ENCODE results near the gene CD2AP. TPM values are rescaled to one million over a fixed set of nuclear protein-coding genes. Genes with fewer than 3 reads are reported as not detected.
"Not testable (repeated sequence)": the region's sequence is repeated elsewhere in the genome, so short reads cannot be mapped to it uniquely, and the experiment has no call there.

The CD2AP gene
- total RNA-seq, 1 experiment from 2014 or later: 34.0 TPM

DNA sequence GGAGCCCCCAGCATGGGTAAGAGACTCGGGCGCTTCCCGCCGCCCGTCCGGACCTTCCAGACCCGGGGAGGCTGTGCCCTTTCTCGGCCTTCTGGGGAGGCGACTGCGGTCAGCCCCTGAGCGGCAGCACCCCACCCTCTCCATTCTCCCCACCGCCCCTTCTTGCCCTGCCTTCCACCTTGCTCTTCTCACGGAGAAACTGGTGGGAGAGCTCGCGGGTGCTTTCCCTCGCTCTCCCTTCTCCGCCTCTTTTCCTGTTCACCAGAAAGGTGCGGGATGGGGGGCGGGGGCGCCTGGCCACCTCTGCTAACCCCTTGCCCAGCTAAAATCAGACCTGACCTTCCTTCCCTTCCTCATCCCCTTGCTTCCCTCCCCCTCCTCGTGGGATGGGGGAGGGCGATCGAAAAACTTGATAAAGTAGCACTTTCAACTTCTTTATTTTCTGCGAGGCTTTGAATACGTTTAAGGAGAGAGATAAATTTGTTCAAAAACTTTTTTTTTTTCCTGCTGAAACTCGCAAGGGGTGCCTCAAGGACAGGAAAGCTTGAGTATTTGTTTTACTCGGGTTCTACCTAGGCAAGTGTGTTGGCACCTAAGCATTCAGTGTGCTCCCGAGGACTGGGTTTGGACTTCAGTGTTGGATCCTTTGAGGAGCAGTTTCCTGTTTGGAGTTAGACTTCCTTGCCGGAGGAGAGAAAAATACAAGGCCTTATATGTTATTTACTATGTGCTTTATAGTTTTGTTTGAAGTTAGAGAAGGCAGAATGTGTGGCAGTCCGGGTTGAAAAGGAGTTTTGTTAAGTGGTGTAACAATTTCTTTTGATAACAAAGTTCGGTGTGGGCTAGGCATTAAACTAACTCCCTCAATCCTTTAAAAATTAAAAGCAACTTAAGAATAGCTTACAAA lies 897 bp downstream of the CD2AP start:
- Histone ChIP-seq H3K4me3 (ENCODE audit: insufficient read depth, low read depth, low read length) (peak overlapping the region; percentile 99), H3K36me3 (replicated peaks; ENCODE audit: control insufficient read depth, insufficient read depth, low read length) (no peaks in the 10 kb centered on the region), H3K27me3 (ENCODE audit: control insufficient read depth, insufficient read depth, low read length) (no peaks in the 10 kb centered on the region)
- peak; percentile 69 for DNase-seq

DNA sequence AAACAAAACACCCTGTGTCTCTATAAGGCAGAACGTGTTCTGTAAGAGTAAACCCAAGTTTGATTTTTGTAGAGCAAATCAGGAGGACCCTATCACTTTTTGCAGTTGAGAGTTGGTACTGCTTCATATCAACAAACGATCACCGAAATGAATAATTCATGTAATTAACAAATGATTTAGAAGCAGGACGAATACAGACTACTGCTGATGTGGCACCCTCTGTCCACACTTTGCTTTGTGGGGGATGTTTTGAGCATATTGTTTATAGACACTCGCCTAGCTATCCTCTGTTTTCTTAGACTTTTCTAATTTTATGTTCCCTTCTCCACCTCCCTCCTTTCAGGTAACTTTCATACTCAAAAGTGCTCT lies 1.5 kb downstream of the CD2AP start:
- no peaks in the 10 kb centered on the region for H3K36me3 ChIP-seq (replicated peaks; ENCODE audit: control insufficient read depth, insufficient read depth, low read length)
- H3K27me3 ChIP-seq (ENCODE audit: control insufficient read depth, insufficient read depth, low read length): no peaks in the 10 kb centered on the region
- no peak for DNase-seq

DNA sequence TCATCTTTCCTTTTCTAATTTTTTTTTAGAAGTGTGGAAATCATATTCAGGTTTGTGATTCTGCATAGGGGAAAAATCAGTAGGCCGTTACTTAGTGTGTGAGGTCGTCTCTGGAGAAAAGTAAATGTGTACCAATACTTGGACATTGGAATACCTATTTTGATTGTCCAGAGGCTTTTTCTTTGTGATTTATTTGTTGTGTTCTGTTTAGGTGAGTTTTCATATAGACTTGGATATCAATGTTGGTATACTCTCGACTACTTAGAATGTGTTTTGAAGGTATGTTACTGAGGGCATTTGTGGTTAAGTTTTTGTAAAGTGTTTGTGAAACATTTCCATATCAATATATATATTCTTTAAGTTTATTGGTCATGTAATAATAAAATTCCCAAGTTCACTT lies 2.3 kb downstream of the CD2AP start:
- no peak for DNase-seq
- Histone ChIP-seq H3K4me3 (ENCODE audit: insufficient read depth, low read depth, low read length) (peak overlapping the region; percentile 3; the same call in 1 of the 2 replicates), H3K27me3 (ENCODE audit: control insufficient read depth, insufficient read depth, low read length) (no peaks in the 10 kb centered on the region), H3K36me3 (replicated peaks; ENCODE audit: control insufficient read depth, insufficient read depth, low read length) (no peaks in the 10 kb centered on the region)

More for the DNA sequence above, 1.5 kb downstream of the CD2AP start:
- H3K4me3 ChIP-seq (ENCODE audit: insufficient read depth, low read depth, low read length): peak overlapping the region; percentile 99

DNA sequence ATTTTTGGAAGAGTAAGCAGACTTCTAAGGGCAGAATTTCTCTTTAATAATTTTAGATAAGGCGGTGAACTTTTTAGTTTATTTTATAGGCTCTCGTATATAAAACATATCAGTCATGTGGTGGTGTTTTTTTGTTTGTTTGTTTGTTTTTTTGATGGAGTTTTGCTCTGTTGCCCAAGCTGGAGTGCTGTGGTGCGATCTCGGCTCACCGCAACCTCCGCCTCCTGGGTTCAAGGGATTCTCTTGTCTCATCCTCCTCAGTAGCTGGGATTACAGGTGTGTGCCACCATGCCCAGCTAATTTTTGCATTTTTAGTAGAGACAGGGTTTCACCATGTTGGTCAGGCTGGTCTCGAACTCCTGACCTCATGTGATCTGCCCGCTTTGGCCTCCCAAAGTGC lies 3.6 kb downstream of the CD2AP start:
- not testable (repeated sequence) for H3K36me3 ChIP-seq (replicated peaks; ENCODE audit: control insufficient read depth, insufficient read depth, low read length); H3K27me3 ChIP-seq (ENCODE audit: control insufficient read depth, insufficient read depth, low read length); H3K4me3 ChIP-seq (ENCODE audit: insufficient read depth, low read depth, low read length); DNase-seq

DNA sequence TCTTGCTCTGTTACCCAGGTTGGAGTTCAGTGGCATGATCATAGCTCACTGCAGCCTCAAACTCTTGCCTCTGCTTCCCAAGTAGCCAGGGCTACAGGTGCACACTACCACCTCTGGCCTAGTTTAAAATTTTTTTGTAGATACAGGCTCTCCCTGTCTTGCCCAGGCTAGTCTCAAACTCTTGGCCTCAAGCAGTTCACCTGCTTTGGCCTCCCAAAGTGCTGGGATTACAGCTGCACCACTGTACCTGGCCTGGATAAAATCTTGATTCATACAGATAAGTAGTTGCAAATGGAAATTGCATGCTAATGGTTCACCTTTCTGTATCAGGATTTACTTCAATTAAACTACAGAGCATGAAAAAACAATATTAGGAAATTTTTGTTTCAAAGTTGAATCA lies 4.2 kb downstream of the CD2AP start:
- DNase-seq: no peak
- H3K36me3 ChIP-seq (replicated peaks; ENCODE audit: control insufficient read depth, insufficient read depth, low read length): no peaks in the 10 kb centered on the region
- no peak overlapping the region for H3K4me3 ChIP-seq (ENCODE audit: insufficient read depth, low read depth, low read length)
- H3K27me3 ChIP-seq (ENCODE audit: control insufficient read depth, insufficient read depth, low read length): no peaks in the 10 kb centered on the region

DNA sequence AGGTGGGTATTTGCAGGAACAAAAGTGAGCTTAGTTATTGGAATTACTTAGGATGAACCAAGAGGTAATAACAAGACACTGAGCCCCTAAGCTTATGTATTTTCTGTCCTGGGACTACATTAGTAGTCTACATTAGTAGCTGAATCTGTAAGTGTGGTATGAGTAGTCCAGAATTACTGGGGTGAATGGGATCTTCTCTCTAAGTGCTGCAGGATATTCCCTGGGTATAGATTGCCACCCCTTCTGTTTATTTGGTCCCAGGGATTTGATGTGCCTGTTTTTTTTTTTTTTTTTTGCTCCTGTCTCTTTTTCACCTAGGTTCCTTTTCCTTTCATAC lies 5.9 kb downstream of the CD2AP start:
- no peak for DNase-seq
- Histone ChIP-seq H3K4me3 (ENCODE audit: insufficient read depth, low read depth, low read length) (no peak overlapping the region), H3K27me3 (ENCODE audit: control insufficient read depth, insufficient read depth, low read length) (no peaks in the 10 kb centered on the region), H3K36me3 (replicated peaks; ENCODE audit: control insufficient read depth, insufficient read depth, low read length) (no peaks in the 10 kb centered on the region)

DNA sequence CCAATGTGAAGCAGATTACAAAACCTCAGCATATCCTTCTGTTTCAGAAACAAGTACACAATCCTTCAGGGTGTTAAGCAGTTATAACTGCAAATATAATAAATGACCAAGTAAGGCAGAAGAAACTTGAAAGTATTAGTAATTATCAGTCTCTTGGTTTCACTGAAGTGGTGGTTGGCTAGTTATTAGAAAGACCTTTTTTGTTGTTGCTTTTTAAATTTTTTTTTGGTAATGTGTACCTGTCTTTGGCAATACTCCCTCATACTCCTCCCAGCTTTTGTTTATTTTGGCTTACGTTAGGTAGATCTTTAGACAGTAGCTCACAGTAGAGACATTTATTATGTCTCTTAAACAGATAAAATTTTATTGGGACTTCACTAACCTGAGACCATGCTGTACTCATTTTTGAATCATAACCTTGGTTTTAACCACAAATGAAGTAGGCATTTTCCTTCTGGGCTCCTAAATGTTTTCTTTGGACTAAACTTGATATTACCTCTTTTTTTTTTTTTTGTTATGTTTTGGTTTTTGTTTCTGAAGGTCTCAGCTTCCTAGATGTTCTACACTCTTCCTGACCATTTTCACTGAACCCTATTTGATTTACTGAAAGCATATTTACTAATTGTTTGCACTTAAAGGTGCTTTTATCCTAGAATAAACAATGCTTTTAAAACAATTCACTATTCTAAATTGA lies 6.4 kb downstream of the CD2AP start:
- no peaks in the 10 kb centered on the region for H3K36me3 ChIP-seq (replicated peaks; ENCODE audit: control insufficient read depth, insufficient read depth, low read length)
- DNase-seq: no peak
- H3K4me3 ChIP-seq (ENCODE audit: insufficient read depth, low read depth, low read length): no peak overlapping the region
- H3K27me3 ChIP-seq (ENCODE audit: control insufficient read depth, insufficient read depth, low read length): no peaks in the 10 kb centered on the region

DNA sequence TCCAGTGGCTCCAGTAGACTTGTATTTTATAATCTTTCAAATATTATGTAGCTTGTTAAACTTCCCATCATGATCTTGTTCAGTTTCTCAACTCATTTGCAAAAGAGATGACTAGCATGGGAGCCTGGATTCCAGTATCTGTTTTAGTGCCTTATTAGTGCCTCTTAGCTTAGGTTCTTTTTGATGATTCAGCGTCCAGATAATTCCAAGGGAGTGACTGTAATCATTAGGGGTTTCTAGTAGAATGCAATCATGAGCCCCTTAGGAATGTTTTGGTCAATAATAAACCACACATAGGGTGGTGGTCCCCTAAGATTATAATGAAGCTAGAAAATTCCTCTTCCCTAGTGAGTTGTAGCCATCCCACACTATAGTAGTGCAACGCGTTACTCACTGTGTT lies 7.0 kb downstream of the CD2AP start:
- H3K36me3 ChIP-seq (replicated peaks; ENCODE audit: control insufficient read depth, insufficient read depth, low read length): no peaks in the 10 kb centered on the region
- no peaks in the 10 kb centered on the region for H3K27me3 ChIP-seq (ENCODE audit: control insufficient read depth, insufficient read depth, low read length)
- no peak overlapping the region for H3K4me3 ChIP-seq (ENCODE audit: insufficient read depth, low read depth, low read length)
- no peak for DNase-seq

DNA sequence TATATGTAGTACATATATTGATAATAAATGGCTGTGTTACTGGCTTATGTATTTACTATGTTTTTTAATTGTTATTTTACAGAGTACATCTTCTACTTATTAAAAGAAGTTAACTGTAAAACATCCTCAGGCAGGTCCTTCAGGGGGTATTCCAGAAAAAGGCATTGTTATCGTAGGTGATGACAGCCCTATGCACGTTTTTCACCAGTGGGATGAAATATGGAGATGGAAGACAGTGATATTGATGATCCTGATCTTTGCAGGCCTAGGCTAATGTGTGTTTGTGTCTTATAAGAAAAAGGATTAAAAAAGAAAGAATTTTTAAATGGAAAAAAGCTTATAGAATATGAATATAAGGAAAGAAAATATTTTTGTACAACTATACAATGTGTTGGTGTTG lies 7.5 kb downstream of the CD2AP start:
- no peaks in the 10 kb centered on the region for H3K27me3 ChIP-seq (ENCODE audit: control insufficient read depth, insufficient read depth, low read length)
- H3K4me3 ChIP-seq (ENCODE audit: insufficient read depth, low read depth, low read length): no peak overlapping the region
- H3K36me3 ChIP-seq (replicated peaks; ENCODE audit: control insufficient read depth, insufficient read depth, low read length): no peaks in the 10 kb centered on the region
- DNase-seq: no peak

DNA sequence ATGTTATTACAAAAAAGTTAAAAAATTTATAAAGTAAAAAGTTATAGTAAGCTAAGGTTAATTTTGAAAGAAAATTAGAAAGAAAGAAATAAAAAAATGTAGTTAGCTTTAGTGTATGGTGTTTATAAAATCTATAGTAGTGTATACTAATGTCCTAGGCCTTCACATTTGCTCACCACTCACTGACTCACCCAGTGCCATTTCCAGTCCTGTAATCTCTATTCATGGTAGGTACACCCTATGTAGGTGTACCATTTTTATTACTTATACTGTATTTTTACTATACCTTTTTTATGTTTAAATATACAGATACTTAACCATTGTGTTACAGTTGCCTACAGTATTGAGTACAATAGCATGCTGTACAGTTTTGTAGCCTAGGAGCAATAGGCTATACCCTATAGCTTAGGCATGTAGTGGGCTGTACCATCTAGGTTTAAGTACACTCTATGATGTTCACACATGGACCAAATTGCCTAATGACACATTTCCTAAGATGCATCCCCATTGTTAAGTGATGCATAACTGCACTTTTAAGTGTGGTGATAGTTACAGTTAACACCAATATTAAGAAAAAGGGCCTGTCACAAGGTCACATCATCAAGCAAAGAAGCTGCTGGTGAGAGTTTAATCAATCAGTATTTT lies 8.0 kb downstream of the CD2AP start:
- H3K27me3 ChIP-seq (ENCODE audit: control insufficient read depth, insufficient read depth, low read length): no peaks in the 10 kb centered on the region
- DNase-seq: no peak
- H3K4me3 ChIP-seq (ENCODE audit: insufficient read depth, low read depth, low read length): no peak overlapping the region
- no peaks in the 10 kb centered on the region for H3K36me3 ChIP-seq (replicated peaks; ENCODE audit: control insufficient read depth, insufficient read depth, low read length)

DNA sequence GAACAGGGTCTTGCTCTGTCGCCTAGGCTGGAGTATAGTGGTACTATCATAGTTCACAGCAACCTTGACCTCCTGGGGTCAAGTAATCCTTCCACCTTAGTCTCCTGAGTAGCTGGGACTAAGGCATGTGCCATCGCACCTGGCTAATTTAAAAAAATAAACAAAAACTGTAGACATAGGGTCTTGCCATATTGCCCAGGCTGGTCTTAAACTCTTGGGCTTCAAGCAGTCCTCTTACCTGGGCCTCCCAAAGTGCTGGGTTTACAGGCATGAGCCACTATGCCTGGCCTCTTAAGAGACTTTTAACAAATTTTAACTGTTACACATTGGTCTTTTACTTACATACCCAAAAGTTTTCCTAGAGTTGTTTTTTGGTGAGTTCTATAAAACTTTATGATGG lies 12.4 kb downstream of the CD2AP start:
- H3K36me3 ChIP-seq (replicated peaks; ENCODE audit: control insufficient read depth, insufficient read depth, low read length): no peaks in the 10 kb centered on the region
- no peaks in the 10 kb centered on the region for H3K27me3 ChIP-seq (ENCODE audit: control insufficient read depth, insufficient read depth, low read length)
- no peak overlapping the region for H3K4me3 ChIP-seq (ENCODE audit: insufficient read depth, low read depth, low read length)
- no peak for DNase-seq

DNA sequence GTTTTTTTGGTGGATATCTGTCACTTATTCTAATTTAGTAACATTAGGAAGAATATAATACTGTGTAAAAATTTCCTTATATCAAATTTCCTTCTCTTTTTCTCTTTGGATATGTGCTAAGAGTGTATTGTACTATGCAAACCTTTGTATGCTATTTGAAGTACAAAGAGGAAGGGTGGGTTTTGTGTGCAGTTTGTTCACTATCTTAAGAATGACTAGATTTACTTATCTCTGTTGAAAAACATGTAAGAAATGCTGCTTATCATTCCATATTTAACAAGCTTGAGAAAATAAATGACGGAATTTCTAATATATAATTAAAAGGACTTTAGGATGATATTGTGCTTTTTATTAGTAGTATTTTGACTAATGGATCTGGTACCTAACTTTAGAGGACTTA lies 13.1 kb downstream of the CD2AP start:
- no peak for DNase-seq
- Histone ChIP-seq H3K27me3 (ENCODE audit: control insufficient read depth, insufficient read depth, low read length) (no peaks in the 10 kb centered on the region), H3K36me3 (replicated peaks; ENCODE audit: control insufficient read depth, insufficient read depth, low read length) (no peaks in the 10 kb centered on the region), H3K4me3 (ENCODE audit: insufficient read depth, low read depth, low read length) (no peak overlapping the region)

DNA sequence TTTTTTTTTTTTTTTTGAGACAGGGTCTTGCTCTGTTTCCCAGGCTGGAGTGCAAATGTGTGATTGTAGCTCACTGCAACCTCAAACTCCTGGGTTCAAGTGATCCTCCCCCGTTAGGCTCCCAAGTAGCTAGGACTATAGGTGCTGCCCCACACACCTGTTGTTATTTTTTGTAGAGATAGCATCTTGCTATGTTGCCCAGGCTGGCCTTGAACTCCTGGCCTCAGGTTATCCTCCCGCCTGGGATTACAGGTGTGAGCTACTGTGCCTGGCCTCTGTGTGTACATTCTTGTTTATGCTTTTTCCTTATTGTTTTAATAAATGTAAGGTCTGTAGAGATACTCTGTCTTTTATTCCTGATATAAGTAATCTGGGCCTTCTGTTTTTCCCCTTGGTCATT lies 14.8 kb downstream of the CD2AP start:
- no peak for DNase-seq
- H3K36me3 ChIP-seq (replicated peaks; ENCODE audit: control insufficient read depth, insufficient read depth, low read length): no peaks in the 10 kb centered on the region
- no peaks in the 10 kb centered on the region for H3K27me3 ChIP-seq (ENCODE audit: control insufficient read depth, insufficient read depth, low read length)
- H3K4me3 ChIP-seq (ENCODE audit: insufficient read depth, low read depth, low read length): no peak overlapping the region

DNA sequence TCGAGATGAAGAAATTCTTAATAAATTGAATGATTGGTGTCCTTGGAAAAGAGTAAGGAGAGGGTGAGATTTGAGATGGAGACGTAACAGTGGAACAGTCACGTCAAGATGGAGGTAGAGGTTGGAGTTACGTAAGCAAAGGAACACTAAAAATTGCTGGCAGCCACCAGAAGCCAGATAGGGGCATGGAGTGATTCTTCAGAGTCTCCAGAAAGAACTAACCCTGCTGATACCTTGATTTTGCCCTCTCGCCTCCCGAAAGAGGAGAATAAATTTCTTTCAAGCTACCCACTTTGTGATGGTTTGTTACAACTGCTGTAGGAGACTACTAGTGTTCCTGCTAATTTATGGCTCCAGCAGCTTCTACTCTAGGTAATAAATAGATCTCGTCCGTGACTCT lies 17.6 kb downstream of the CD2AP start:
- Histone ChIP-seq H3K36me3 (replicated peaks; ENCODE audit: control insufficient read depth, insufficient read depth, low read length) (no peaks in the 10 kb centered on the region), H3K4me3 (ENCODE audit: insufficient read depth, low read depth, low read length) (no peak overlapping the region), H3K27me3 (ENCODE audit: control insufficient read depth, insufficient read depth, low read length) (no peaks in the 10 kb centered on the region)
- no peak for DNase-seq

DNA sequence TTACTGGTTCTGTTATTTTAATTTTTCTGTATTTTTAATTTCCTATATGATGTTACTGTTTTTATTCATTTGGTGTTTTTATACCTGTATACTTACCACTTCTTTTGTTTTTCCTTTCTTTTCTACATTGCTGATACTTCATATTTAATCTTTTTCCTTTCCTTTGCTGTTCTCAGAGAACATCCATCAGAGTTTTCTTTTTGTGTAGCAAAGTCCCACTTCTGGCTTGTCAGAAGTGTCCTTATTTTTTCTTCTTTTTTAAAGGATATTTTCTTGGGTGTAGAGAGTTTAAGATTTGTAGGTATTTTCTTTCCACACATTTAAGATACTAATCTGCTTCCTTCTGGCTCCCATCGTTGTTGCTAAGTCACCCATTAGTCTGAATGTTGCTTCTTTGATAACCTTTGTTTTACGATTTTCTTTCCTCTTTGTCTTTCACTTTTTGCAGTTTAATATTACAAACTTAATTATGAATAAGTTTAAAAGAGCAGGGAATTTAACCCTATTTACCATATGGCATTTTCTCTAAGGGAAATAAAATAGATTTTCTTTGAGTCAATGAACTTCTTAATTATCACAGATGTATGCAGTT lies 18.5 kb downstream of the CD2AP start:
- Histone ChIP-seq H3K27me3 (ENCODE audit: control insufficient read depth, insufficient read depth, low read length) (no peaks in the 10 kb centered on the region), H3K36me3 (replicated peaks; ENCODE audit: control insufficient read depth, insufficient read depth, low read length) (no peaks in the 10 kb centered on the region), H3K4me3 (ENCODE audit: insufficient read depth, low read depth, low read length) (no peak overlapping the region)
- no peak for DNase-seq

Data from H7 (cell line).